GM18499 (cell line): ENCODE data around the gene DNAJC6.

Experiments used
- ATAC-seq: cut with Tn5 transposase; IDR thresholded peaks from one replicate; pipeline ENCODE4 v1.9.1; 2021; ENCODE audit warnings: moderate number of reproducible peaks; ENCODE audit not compliant: insufficient read depth, unreplicated experiment

The DNAJC6 gene

DNA sequence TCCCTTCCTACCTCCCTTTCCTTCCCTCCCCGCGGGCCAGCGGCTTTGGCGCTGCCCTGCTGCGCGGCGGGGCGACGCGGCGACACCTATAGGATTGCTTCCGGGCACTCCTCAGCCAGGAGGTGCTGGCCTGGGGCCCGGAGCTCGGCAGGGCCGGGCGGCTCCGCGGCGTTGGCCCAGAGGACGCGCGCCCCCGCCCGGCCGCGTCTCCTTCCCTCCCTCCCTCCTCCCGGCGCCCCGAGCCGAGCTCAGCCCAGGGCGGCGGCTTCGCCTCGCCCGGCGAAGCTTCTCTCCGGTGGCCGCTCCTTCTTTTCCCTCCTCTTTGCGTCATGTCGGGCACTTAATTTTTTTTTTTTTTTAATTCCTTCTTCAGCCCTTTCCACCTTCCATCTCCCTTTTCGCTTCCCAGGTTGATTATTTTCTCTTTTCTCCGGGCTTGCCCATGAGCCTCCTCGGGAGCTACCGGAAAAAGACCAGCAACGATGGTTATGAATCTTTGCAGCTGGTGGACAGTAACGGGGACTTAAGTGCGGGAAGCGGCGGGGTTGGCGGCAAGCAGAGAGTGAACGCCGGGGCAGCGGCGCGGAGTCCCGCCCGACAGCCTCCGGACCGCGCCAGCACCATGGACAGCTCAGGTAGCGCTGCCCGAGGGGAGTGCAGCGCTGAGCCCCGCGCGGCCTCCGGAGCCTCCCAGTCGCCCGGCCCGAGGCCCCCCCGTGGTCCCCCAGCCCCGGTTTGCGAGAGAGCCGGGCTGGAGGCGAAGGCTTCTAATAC is at the start of gene DNAJC6:
Gene DNAJC6, plus strand, starts transcription at position 240 of the 774 bp plus-strand sequence. Its CDS starts 203 bp downstream, at position 443.
- ATAC-seq, result no peak

DNA sequence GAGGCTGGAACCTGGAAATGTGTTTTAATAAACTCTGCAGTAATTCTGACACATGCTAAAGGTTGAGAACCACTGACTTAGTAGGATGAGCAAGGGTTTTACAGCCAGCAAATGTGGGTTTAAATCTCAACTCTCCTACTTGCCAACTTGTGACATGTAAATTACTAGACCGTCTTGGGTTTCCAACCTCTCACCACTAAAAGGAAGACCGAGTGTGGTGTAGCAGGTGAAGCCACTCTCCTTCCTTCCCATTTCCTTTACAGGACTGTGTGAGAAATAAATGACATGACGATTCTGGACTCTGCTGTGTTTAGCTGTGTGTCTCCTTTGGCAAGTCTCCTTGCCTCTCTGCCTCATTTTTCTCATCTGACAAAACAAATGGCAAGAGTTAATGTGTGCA is 49.5 kb upstream of the DNAJC6 start:
- no peak for ATAC-seq

DNA sequence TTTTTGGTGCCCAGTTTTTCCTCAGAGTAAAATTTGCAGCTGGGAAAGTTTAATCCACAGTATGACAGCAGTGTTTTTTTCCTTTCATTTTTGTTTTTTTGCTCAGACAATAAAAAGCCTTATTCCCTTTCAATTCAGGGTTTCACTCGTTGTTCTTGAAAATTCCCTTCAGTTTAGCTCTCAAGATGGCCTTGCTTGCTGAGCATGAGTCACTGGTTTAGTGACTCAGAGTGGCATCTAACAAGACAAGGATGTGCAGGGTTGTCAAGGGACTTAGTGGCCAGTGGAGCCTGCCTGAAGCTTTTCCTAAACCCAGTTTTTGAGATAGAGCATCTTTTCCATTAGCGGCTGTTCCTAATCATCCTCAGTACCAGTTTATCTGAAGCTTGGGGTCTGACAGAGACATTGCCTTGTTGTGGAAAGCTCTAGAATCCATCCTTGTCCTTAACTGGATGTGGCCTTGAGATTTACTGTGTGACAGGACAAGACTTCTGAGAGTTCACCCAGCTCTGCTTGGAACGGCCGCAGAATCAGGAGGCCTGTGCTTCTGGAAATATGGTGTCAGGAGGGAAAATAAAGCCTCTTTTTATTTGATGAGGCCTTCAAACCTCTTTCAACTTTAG is 48.4 kb upstream of the DNAJC6 start:
- ATAC-seq, result peak; percentile 45

DNA sequence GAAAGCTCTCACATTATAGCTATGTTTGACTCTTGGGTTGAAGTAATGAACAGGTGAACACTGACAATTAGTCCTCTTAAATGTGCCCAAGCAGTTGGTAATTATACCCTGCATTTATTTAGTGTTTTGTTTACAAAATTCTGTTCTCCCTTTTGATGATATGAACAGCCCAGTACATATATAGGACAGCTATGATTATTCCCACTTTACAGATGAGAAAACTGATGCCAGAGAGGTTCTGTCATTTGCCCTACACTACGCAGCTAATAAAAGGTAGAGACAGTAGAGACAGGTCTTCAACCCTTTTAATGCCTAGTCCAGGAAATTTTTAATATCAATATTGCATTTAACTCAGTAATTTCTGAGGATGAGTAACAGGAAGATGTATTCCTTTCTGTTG is 46.1 kb upstream of the DNAJC6 start:
- ATAC-seq, result no peak

DNA sequence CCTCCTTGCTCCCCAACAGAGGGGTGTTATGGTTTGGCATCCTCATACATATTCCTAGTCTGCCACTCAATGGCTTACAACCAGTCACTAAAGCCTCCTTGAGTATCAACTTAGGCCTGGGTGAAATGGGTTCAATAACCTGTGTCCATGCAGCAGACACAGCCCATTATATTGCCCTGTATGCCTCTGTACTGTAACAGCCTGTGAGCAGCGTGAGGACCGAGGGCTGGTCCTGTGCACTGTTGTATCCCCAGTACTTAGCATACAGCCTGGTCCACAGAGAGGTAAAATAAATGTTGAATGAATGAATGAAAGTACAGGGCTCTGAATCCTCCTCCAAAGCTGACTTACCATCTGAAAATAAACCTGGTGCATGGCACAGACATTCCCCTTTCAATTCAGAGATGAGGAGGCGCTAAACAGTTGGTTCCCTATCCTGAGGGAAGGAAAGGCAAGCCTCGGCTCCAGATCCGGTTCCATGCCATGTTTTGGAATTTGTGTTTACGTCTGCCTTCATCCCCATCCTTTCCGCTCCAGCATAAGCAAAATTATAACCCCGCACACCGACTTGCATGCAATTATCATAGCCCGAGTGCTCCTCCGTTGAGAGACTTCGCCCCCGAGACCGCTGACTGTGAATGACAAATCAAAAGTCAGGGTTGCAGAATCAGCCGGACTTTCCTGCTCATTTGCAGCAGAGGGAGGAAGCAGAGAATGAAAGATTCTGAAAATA is 45.0 kb upstream of the DNAJC6 start:
- ATAC-seq, result no peak

DNA sequence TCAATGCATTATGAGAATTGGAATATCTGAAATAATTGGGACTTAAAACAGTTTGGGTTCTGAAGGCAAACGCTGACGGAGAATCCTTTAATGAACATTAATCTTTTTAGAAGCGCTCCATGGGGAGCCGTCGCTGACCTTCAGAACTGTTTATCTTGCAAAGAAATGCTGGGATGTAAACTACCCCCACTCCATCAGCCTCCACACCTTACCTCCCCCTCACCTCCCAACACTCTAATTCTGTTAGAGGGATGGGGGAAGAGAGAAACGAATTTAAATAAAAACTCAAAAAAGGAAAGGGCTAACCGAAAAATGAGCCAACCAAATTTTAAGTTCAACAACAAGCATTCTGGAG is 44.1 kb upstream of the DNAJC6 start:
- no peak for ATAC-seq

DNA sequence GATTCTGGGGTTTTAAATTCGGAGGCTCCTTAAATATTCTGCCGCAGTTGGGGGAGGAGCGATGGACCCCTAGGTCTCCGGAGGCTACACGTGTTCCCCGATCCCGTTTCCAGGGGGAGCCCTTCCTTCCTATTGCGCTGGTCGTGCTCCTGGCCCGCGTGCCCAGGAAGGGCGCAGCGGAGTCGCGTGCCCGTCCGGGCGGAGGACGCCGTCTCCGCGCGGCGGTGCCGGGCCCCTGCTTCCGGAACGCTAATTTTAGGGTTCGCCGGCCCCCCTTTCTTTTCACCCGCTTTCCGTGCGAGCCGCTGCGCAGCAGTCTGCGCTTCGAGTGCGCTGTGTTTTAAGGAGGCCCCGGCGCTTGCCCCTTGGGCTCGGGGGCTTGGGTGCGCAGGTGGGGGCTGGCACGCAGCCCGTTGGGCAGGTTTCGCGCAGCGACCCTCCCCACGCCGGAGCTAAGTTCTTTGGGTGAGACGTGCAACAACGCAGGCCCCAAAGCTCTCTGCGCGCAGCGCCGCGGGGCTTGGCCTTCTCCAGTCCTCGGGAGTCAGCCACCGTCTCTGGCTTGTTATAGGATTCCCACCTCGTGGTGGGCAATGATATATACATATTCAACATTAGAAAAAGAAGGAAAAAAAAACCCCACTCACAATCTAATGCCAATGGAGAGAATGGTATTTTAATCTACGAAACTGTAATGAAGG is 43.5 kb upstream of the DNAJC6 start:
- no peak for ATAC-seq

DNA sequence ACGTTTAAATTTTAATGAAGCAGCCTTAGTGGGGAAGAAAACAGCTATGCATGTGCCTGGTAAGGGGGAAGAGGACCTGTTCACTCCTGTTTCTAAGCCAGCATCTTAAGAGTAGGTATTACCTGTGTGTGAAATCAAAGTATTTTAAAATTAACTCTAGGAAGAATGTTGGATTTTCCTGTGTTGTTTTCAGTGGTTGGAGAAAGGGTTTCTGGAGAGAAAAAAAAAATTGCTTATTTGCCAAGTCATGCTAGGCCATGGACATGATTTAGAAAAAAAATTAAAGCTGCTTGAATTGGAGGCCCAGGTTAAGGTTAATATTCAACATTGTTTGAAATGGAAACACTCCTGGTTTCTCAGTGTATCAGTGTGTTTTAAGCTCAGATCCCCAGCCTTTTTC is 42.9 kb upstream of the DNAJC6 start:
- ATAC-seq, result no peak

DNA sequence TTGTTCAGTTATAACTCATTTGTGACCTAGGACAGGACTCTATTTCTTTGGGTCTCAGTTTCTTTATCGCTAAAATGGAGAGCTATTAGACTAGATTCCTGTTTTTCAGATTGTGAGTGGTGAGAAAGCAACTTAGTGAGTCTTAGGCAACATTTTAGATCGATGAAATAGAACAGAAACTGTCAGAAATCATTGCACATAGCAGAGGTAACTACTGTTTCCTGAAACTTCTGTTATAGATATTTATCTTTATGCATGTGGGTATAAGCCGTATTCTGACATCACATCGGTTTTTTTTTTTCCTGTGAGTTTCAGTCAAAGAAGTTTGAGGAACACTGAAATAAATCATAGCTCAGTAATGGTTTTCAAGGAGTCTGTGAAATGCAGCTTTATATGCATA is 42.1 kb upstream of the DNAJC6 start:
- no peak for ATAC-seq

DNA sequence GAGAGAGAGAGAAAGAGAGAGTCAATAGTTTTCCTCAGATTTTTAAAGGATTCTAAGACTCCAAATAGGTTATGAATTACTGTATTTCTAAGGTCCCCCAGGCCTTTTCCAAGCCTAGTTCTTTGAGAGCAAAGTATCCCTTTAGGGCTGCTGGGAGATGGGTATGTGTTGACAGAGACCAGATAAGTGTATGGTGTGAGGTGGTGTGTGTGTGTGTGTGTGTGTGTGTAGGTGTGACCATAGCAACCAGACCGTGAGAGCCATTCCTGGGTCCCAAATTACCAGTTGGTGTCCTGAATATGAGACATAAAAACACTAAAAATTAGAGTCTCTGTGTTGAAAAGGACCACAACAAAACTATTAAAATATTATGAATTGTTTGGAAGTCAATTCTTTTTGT is 41.7 kb upstream of the DNAJC6 start:
- ATAC-seq, result no peak

DNA sequence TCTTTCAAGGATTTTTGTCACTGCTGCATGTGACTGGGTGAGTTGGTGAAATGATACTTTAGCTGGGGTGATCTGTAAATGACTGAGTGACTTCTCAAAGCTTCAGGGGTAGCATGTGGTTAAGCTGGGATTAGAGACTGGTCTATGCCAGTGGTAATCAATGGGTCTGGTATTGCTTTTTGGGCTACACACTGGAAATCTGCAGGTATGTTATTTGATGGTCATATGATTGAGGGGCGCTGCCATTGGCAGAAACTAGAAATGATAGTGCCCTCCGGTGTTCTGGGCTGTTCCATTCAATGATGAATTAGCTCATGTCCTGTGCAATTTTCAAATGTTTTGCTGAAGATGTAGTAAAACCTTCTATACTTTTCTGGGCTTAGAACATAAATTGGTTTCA is 39.7 kb upstream of the DNAJC6 start:
- ATAC-seq, result no peak

DNA sequence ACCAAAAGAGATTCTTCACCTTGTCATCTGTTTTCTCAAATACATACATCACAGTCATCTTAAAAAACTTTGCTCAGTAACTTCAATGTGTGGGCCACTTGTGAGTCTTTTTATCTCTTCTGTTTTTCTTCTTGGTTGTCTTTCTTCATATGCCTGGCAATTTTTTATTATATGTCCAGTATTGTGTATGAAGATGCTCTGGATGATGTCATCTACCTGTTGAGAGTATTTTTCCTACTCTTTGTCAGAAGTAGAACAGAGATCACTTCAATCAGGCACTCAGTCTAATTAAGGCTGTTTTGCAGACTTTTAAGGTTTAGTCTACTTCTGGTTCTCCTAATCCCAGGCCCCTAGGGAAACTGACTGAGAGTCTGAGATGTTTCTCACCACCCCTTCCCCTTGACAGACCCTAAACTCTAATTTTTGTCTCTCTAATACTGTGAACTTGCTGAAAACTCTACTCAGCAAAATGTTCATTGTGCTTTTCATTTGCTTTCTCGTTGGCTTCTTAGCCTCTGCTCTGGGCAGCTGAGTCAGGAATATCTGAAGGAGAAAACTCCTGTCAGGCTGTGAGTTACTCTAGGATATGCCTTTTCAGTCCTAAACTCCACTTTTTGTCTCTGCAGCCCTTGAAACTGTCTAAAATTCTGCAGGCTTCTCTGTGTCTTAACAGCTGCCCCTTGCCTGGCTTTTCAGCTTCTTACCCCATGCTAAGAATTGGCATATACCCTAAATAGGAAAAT is 33.0 kb upstream of the DNAJC6 start:
- no peak for ATAC-seq

DNA sequence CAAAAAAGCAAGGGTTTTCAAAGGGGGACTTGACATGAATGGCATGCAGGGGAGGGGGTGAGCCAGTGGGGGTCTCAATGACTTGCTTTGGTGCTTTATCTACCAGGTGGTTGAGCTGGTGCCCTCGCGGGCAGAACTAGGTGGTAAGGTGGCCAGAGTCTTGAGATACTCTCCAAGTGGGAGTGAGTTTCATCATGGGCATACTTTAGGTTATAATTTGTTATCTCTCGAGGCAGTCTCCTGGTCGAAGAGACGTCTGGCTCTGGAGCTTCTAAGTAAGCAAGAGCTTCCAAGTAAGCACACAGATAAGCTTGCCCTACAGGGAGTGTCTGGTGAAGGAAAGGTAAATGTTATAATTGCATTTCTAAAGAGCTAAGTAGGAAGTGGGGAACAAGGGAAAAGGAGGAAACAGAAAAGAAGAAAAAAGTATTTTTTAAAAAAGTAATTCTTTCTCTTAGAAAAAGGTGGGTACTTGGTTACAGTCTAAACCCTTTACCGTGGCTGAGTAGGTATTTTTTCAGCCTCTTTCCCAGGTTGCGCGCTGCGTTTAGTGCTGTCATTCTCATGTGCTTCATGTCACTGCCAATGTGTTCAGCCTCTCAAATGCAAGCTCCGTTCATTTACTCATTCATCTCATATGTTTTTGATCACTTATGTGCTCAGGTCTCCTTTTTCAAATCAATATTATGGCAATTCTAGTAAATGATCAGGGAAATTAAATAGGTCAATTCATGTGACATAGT is 31.6 kb upstream of the DNAJC6 start:
- ATAC-seq, result no peak

DNA sequence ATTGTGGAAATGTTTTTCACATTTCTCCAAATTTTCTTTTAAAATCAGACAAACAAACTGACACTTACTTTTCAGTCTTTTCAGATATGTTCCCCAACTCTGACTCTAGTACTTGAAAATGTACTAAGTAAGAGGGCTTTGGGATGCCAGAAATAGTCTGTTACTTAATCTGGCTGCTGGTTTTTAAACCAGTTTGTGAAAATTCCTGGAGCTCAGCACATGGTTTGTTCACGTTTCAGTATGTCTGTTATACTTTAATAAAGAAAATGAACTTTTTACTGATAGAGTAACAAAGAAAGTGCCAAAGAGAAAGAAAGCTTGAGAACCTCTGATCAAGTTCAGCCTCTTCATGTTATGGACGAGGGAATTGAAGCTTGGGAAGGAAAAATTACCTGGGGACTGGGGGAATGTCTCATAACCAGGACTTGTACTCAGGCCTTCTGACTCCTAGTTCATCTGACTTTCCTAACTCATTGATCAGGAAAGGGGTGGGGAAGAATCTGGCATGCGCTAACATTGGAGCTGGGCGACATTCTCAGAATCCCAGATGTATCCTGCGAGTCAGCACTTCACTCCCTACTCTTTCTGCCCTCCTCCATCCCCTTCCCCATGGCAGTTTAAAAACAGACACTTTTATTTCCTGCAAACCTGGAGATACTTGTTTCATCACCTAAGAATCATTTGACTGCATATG is 30.8 kb upstream of the DNAJC6 start:
- no peak for ATAC-seq

DNA sequence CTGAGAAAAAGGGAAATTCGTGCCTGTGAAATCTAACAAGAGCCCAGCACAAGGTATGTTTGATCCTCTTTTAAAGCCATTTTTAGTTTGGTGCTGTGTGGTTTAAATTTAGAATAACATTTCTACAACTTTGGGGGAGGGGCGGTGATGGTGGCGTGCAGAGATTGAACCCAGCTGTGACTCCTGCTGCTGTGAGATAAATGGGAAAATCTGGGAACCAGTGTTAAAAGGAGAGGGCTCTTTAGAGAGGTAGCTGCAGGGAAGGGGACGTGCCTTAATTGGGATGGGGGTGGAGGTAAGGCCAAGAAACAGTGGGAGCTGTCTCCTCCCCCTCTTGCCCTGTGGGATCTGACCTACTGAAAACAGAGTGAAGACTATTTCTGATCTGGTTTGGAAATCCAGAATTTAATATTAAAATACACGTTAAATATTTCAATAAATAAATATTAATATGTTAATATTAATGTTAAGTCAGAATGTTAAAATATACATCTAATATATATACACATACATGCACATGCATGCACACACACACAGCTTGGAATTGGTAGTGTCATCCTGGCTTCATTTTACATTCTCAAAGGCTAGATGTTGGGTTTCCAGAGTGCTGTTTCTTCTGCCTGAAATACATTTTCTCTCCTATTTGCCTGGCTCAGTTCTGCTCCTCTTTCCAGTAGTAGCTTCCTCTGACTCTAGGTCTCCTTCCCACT is 30.1 kb upstream of the DNAJC6 start:
- no peak for ATAC-seq

DNA sequence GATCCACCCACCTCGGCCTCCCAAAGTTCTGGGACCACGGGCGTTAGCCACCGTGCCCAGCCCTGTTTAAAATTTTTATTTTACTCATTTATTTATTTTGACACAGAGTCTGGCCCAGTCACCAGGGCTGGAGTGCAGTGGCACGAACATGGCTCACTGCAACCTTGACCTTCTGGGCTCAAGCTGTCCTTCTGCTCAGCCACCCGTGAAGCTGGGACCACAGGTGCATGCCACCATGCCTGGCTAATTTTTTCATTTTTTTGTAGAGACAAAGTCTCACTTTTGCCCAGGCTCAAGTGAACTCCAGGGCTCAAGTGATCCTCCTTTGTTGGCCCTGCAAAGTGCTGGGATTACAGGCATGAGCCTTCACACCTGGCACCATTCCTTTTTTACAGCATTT is 27.5 kb upstream of the DNAJC6 start:
- ATAC-seq, result no peak

DNA sequence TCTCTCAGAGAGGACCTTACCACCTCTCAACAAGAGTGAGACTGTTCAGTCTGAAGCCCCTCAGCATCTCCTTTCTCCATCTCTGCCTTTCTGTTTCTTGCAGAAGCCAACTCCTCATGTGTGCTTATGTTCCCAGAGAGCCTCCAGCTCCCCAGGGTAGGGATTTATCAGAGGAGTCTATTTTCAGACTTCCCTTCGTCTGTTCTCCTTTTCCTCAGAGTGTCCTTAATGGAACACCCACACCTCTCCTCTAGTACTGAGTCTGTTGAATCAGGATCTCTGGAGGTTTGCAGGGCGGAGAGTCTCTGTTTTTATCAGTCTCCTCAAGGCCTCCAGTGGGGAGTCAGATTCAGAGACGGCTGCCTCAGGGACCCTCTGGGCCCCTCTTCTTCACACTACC is 25.1 kb upstream of the DNAJC6 start:
- no peak for ATAC-seq

DNA sequence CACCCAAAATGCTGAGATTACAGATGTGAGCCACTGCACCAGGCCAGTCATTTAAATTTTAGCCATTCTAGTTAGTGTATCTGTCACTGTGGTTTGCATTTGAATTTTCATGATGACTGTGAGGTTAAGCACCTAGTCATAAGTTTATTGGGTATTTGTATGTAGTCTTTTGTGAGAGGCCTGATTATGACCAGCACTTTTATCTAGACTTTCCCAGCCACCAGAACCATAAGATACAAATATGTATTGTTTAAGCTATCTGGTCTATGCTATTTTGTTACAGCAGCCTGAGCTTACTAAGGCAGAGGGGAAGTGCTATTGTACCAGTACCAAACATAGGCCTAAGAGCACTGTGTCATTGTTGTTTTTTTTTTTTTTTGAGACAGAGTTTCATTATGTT is 19.9 kb upstream of the DNAJC6 start:
- ATAC-seq, result peak; percentile 80
